Measurements from ENCODE around the gene TEX2.
"Not testable (repeated sequence)": the region's sequence is repeated elsewhere in the genome, so short reads cannot be mapped to it uniquely, and the experiment has no call there.

The TEX2 gene

DNA sequence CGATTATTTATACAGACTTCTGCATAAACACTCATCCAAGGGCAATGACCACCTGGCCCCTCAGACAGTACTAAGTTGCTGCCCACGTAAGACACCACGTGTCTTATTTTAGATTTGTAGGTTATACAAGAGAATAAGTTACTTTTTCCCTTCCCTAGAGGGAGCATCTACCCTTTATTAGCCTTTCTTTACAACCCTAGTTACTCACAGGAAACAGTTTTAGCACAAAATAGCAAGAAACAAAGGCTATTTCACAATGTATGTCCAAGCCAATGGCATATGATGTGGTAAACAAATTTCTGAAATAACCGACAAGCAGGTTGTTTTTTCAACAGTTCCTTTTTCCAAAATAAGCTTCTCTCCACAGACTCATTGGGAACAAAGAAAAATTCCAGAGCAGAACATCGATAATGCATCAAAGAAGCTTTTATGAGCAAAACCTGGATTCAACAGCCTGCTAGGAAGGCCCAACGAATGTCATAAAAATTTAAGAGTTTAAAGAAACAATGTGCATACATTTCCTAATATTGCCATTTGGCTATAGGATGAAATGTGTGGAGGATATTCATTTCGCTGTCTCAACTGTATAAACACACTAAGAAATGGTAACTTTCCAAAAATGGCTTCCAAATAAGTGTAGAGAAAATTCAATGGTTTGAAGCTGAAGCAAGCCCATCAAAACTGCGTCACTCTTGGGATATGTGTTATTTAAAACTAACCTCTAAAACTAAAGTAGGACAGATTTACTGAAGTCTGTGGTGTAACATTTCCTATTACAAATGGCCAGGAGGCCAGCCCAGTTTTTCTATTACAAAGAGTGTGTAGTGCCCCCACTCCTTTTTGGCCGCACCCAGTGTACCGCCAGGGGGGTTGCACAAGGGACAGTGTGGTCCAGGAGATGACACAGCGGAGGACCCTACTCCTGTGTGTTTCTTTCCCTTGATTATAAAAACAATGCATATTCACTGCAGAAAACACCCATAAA is 82.7 kb downstream of the TEX2 start:
- peak; percentile 68 for DNase-seq

- not testable (repeated sequence) for DNase-seq
These were observed 84.0 kb downstream of the TEX2 start for GRCh38 chr17:64179024-64179423.

DNA sequence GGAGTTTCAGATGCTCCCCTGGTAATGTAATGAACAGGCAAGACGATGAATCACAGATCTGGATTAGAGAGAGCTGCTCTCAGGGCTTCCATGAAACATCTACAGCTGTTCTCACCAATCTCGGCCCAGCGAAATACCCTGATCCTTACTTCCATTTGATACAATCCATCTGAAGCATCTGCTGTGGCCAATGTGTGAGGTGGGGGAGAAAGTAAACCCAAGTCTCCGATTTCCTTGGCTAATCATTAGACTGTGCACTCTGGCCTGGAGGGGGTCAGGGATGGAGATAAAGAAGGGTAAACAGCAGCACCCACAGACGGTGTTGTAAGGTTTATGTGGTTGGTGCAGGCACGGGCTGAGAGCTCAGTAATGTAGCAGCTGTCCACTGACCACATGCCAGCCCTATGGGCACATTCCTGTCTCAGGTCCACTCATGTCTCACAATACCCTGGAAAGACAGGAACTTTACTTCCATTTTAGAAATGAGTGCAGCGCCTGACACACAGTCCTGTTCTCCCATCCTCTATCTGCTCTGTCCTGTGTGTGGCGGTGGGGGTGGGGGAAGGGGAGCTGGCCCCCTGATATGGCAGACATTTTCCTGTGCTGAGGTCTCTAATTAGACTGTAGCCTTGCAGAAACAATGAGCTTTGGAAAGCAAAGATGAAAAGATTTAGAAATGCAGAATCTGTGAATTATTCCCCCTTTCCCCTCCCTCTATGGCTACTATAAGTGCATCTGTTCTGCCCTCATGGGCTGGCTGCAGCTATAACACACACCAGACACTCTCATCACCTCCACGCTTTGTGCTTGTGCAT is 84.8 kb downstream of the TEX2 start:
- DNase-seq = no peak

GRCh38 chr17:64177311-64178010 is 85.6 kb downstream of the TEX2 start:
- DNase-seq = no peak

DNA sequence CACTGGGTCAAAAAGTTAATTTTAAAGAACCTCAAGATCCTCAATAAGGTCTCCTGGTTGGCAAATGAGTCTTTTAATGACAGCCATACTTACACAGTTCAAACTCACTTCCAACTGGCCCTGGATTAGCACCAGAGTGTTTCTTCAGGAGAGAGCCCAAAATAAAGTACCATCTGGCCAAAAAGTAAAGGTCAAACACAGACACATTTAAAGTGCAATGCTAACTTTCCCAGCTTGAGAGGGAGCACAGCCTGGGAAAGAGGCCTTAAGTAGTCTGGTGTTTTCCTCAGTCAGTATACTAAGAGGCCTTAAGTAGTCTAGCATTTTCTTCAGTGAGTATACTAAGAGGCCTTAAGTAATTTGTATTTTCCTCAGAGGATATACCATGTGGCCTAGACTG is 86.5 kb downstream of the TEX2 start:
- DNase-seq = no peak

GRCh38 chr17:64174686-64175456 is 88.2 kb downstream of the TEX2 start:
- peak; percentile 47 for DNase-seq

DNA sequence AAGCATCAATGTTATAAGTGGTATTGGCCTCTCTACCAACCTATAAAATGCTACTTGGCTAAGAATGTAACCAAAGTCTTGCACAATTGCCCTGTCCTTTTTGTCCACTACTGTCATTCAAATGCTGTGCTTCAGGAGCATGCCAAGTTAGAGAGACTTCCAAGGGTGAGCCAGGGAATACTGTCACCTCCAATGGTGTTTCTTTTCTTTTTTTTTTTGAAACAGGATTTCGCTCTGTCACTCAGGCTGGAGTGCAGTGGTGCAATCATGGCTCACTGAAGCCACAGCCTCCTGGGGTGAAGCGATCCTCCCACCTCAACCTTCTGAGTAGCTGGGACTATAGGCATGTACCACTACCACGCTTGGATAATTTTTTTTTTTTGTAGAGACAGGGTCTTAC is 89.4 kb downstream of the TEX2 start:
- no peak for DNase-seq

DNA sequence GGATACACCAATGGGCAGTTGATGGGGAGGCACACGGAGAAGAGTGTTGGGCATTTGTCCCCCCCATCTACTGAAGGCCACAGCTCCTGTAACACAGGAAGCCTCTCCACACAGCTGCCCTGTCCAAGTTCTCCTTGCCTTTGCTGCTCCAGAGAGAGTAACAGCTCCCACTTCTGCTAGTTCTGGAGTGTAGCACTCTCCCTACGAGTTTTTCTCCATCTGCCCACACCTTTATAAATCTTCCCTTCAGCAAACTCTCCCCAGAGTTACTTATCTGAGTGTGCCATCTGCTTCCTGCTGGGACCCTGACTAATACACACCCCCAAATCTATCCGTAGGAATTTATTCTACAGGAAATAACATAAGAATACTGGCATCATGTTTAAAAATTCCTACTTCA is 90.5 kb downstream of the TEX2 start:
- peak; percentile 45 for DNase-seq

- DNase-seq = no peak
These were observed 92.0 kb downstream of the TEX2 start for GRCh38 chr17:64171041-64171440.

DNA sequence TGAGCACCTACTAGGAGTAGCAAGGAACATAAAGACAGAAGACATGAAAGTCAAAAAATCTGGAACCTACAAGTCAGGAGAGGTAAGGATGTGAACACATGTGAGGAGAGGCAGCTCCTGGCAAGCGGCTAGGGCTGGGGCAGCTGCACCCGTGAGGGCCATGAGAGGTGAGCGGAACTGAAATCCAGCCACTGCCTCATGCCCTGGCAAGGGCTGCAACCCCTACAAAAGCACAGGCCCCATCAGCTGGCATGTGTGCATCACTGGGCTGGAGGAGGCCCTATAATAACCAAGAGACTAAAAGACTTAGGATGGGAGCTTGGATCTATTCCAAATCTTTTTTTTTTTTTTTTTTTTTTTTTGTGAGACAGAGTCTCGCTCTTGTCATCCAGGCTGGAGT is 92.8 kb downstream of the TEX2 start:
- no peak for DNase-seq

- DNase-seq = not testable (repeated sequence)
These were observed 95.4 kb downstream of the TEX2 start for GRCh38 chr17:64167666-64168065.

GRCh38 chr17:64166876-64167275 is 96.2 kb downstream of the TEX2 start:
- no peak for DNase-seq

DNA sequence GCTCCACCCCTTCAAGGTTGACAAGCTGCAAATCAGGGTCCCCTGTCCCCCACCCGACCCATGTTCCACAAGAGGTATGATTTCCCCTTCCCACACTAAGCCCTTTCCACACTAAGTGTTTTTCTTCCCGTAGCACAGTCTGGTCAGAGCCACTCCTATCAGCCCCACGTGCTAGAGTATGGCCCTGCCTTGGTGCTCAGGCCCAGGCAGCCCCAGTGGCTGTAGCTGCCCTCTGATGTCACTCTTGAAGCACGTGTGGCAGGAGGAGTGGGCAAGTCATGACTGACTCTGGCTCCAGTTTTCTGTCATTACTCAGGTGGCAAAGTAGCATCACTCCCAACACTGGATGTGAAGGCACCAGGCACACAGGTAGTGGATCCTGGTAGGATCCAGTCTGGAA is 97.7 kb downstream of the TEX2 start:
- no peak for DNase-seq

GRCh38 chr17:64164596-64165285 is 98.3 kb downstream of the TEX2 start:
- DNase-seq = peak; percentile 95

GRCh38 chr17:64163468-64163867 is 99.6 kb downstream of the TEX2 start:
- DNase-seq = no peak

- no peak for DNase-seq
These were observed 100.5 kb downstream of the TEX2 start for GRCh38 chr17:64162554-64162953.

GRCh38 chr17:64161380-64162176 is 101.5 kb downstream of the TEX2 start:
- DNase-seq = peak; percentile 28

- DNase-seq = no peak
These were observed 102.7 kb downstream of the TEX2 start for GRCh38 chr17:64160378-64160777.

- DNase-seq = no peak
These were observed 104.0 kb downstream of the TEX2 start for GRCh38 chr17:64158831-64159590.

- no peak for DNase-seq
These were observed 104.7 kb downstream of the TEX2 start for GRCh38 chr17:64158406-64158805.

Data from hematopoietic multipotent progenitor cell treated with erythropoietin and hydrocortisone succinate and interleukin-3 and kit ligand, for 4 days (in vitro differentiated cells).